Astrocyte (in vitro differentiated cells and primary cell): Measurements from ENCODE around the gene LIPE. TPM values are rescaled to one million over a fixed set of nuclear protein-coding genes. Genes with fewer than 3 reads are reported as not detected.

Source experiments
- DNase-seq: peaks from one replicate; pipeline ENCODE4 v3.0.0-alpha.2; 2010; ENCODE audit warnings: low read depth
- FAIRE-seq: peaks from 2 replicates; lab custom pipeline; 2011; peaks lifted over from hg19 to GRCh38; lab: Jason Lieb, UNC
- H2AFZ ChIP-seq: 2 replicates; pipeline ENCODE4 v1.6.0; 2012; ENCODE audit warnings: low read depth, low read length, inconsistent platforms
- H3K27ac ChIP-seq: 2 replicates; pipeline ENCODE4 v1.5.1; 2011; ENCODE audit warnings: low read depth, low read length, inconsistent platforms
- H3K27me3 ChIP-seq: 2 replicates; pipeline ENCODE4 v1.6.0; 2011; ENCODE audit warnings: low read length, inconsistent platforms; ENCODE audit not compliant: insufficient read depth
- H3K36me3 ChIP-seq: 2 replicates; pipeline ENCODE4 v1.5.1; 2011; ENCODE audit warnings: low read length, inconsistent platforms; ENCODE audit not compliant: insufficient read depth
- H3K4me1 ChIP-seq: 2 replicates; pipeline ENCODE4 v1.5.1; 2011; ENCODE audit warnings: low read length, inconsistent platforms; ENCODE audit not compliant: insufficient read depth
- H3K4me2 ChIP-seq: 2 replicates; pipeline ENCODE4 v1.6.0; 2012; ENCODE audit warnings: low read length, inconsistent platforms
- H3K4me3 ChIP-seq: 2 replicates; pipeline ENCODE4 v1.5.1; 2011; ENCODE audit warnings: low read depth, mild to moderate bottlenecking, low read length, inconsistent platforms; ENCODE audit not compliant: insufficient read depth
- H3K79me2 ChIP-seq: 2 replicates; pipeline ENCODE4 v1.6.0; 2012; ENCODE audit warnings: mild to moderate bottlenecking, low read length, inconsistent platforms; ENCODE audit not compliant: insufficient read depth
- H3K9ac ChIP-seq: 2 replicates; pipeline ENCODE4 v1.6.0; 2012; ENCODE audit warnings: mild to moderate bottlenecking, low read length, inconsistent platforms
- H3K9me3 ChIP-seq: 2 replicates; pipeline ENCODE4 v1.5.1; 2012; ENCODE audit warnings: low read depth, mild to moderate bottlenecking, low read length, inconsistent platforms; ENCODE audit not compliant: insufficient read depth
- H4K20me1 ChIP-seq: 2 replicates; pipeline ENCODE4 v1.6.0; 2012; ENCODE audit warnings: low read length, inconsistent platforms; ENCODE audit not compliant: insufficient read depth
- H3K27ac Mint-ChIP-seq: one replicate; pipeline ENCODE4 v1.8.0; 2021; ENCODE audit warnings: mild to moderate bottlenecking, mixed read lengths; ENCODE audit not compliant: unreplicated experiment
- H3K27me3 Mint-ChIP-seq: one replicate; pipeline ENCODE4 v1.8.0; 2021; ENCODE audit warnings: low read depth, mixed read lengths; ENCODE audit not compliant: unreplicated experiment
- H3K36me3 Mint-ChIP-seq: one replicate; pipeline ENCODE4 v1.8.0; 2021; ENCODE audit warnings: low read depth, mixed read lengths; ENCODE audit not compliant: unreplicated experiment
- H3K4me1 Mint-ChIP-seq: one replicate; pipeline ENCODE4 v1.8.0; 2021; ENCODE audit warnings: low read depth, mixed read lengths; ENCODE audit not compliant: unreplicated experiment
- H3K4me3 Mint-ChIP-seq: one replicate; pipeline ENCODE4 v1.8.0; 2021; ENCODE audit warnings: mild to moderate bottlenecking, moderate library complexity, mixed read lengths; ENCODE audit not compliant: unreplicated experiment
- H3K9me3 Mint-ChIP-seq: one replicate; pipeline ENCODE4 v1.8.0; 2021; ENCODE audit warnings: mild to moderate bottlenecking, mixed read lengths; ENCODE audit not compliant: unreplicated experiment
- EZH2 ChIP-seq: IDR thresholded peaks from 2 replicates; pipeline ENCODE4 v1.6.1; 2012; ENCODE audit warnings: mild to moderate bottlenecking, low read length, inconsistent platforms; ENCODE audit not compliant: insufficient read depth
- total RNA-seq: library from RNA; stranded (reverse); gene quantifications from 2 replicates; pipeline ENCODE4 v1.2.1, GENCODE V29; 2021
- TF ChIP-seq, protein P1 (sequence below): IDR thresholded peaks from 2 replicates; pipeline ENCODE4 v1.5.1; 2011; ENCODE audit warnings: low read depth, mild to moderate bottlenecking, inconsistent platforms, low read length, moderate library complexity; ENCODE audit not compliant: insufficient read depth

The LIPE gene
- total RNA-seq, 1 donor from 2014 or later = 2.0 TPM

DNA sequence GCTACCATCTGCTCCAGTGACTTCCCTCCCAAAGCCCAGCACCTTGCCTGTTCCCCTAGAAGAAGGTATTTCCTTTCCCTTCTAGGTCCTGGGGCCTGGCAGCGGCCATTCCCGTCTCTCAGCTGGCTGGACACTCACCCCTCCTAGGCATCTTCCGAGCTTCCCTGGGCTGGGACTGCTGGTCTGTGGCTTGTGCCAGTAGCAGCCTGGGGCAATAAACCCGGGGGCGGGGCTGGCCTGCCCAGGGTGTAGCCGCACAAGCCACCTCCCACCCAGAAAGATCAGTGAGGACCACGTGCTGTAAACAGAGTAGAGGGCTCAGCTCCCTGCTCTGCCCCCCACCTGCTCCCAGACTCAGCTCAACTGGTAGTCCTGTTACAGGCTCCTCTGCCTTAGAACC lies 15.0 kb downstream of the LIPE start:
- Histone ChIP-seq H3K4me3 (no peak overlapping the region), H3K4me1 (no peaks in the 10 kb centered on the region), H3K9me3 (no peaks in the 10 kb centered on the region), H3K36me3 (no peaks in the 10 kb centered on the region), H3K79me2 (no peaks in the 10 kb centered on the region), H3K9ac (no peak overlapping the region), H3K27me3 (no peaks in the 10 kb centered on the region), H2AFZ (no peak overlapping the region), H3K27ac (no peak overlapping the region), H3K4me2 (no peak overlapping the region), H4K20me1 (peaks cover 11% of the 10 kb centered on the region)
- Mint-ChIP-seq H3K27me3 (peaks cover 22% of the 10 kb centered on the region), H3K27ac (no peak overlapping the region), H3K9me3 (no peaks in the 10 kb centered on the region), H3K4me1 (peaks cover 13% of the 10 kb centered on the region), H3K36me3 (peaks cover 3% of the 10 kb centered on the region), H3K4me3 (no peak overlapping the region)
- FAIRE-seq = no peak
- TF ChIP-seq, protein P1, sequence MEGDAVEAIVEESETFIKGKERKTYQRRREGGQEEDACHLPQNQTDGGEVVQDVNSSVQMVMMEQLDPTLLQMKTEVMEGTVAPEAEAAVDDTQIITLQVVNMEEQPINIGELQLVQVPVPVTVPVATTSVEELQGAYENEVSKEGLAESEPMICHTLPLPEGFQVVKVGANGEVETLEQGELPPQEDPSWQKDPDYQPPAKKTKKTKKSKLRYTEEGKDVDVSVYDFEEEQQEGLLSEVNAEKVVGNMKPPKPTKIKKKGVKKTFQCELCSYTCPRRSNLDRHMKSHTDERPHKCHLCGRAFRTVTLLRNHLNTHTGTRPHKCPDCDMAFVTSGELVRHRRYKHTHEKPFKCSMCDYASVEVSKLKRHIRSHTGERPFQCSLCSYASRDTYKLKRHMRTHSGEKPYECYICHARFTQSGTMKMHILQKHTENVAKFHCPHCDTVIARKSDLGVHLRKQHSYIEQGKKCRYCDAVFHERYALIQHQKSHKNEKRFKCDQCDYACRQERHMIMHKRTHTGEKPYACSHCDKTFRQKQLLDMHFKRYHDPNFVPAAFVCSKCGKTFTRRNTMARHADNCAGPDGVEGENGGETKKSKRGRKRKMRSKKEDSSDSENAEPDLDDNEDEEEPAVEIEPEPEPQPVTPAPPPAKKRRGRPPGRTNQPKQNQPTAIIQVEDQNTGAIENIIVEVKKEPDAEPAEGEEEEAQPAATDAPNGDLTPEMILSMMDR = no peak
- TF ChIP-seq EZH2 = no peak
- no peak for DNase-seq

- no peaks in the 10 kb centered on the region for H3K36me3 ChIP-seq
- Mint-ChIP-seq H3K4me1 (peaks cover 15% of the 10 kb centered on the region), H3K9me3 (no peaks in the 10 kb centered on the region), H3K36me3 (peaks cover 3% of the 10 kb centered on the region), H3K27me3 (peaks cover 22% of the 10 kb centered on the region), H3K4me3 (no peak overlapping the region), H3K27ac (no peak overlapping the region)
- TF ChIP-seq, protein P1 = no peak
- no peak for TF ChIP-seq EZH2
- DNase-seq = no peak
- H3K79me2 ChIP-seq = no peaks in the 10 kb centered on the region
- H3K27ac ChIP-seq = no peak overlapping the region
- no peaks in the 10 kb centered on the region for H3K9me3 ChIP-seq
- FAIRE-seq = no peak
- peaks cover 11% of the 10 kb centered on the region for H4K20me1 ChIP-seq
- no peaks in the 10 kb centered on the region for H3K4me1 ChIP-seq
- H2AFZ ChIP-seq = no peak overlapping the region
- H3K4me2 ChIP-seq = no peak overlapping the region
- no peak overlapping the region for H3K9ac ChIP-seq
- no peak overlapping the region for H3K4me3 ChIP-seq
- H3K27me3 ChIP-seq = no peaks in the 10 kb centered on the region
Measured at GRCh38 chr19:42411581-42412178, 15.5 kb downstream of the LIPE start.

- Mint-ChIP-seq H3K9me3 (no peaks in the 10 kb centered on the region), H3K27me3 (peaks cover 20% of the 10 kb centered on the region), H3K4me1 (peaks cover 21% of the 10 kb centered on the region), H3K4me3 (no peak overlapping the region), H3K36me3 (peaks cover 3% of the 10 kb centered on the region), H3K27ac (no peak overlapping the region)
- Histone ChIP-seq H3K27me3 (no peaks in the 10 kb centered on the region), H3K79me2 (no peaks in the 10 kb centered on the region), H3K4me1 (peaks cover 3% of the 10 kb centered on the region), H4K20me1 (peaks cover 11% of the 10 kb centered on the region), H3K27ac (no peak overlapping the region), H3K36me3 (no peaks in the 10 kb centered on the region), H3K9me3 (no peaks in the 10 kb centered on the region), H2AFZ (no peak overlapping the region), H3K4me3 (no peak overlapping the region), H3K4me2 (no peak overlapping the region), H3K9ac (no peak overlapping the region)
- FAIRE-seq (no peak), DNase-seq (no peak)
- TF ChIP-seq, protein P1 = no peak
- TF ChIP-seq EZH2 = no peak
Measured at GRCh38 chr19:42410371-42410770, 16.8 kb downstream of the LIPE start.
